Liver (tissue), 9 donors: ENCODE results near the gene PRRX1. TPM values are rescaled to one million over a fixed set of nuclear protein-coding genes. Genes with fewer than 3 reads are reported as not detected.

Source experiments
- DNase-seq: peaks from one replicate; pipeline ENCODE4 v3.0.0-alpha.2; 2017; ENCODE audit warnings: low spot score
- H3K27ac ChIP-seq, 2 donors: one replicate each; pipeline ENCODE4 v1.7.0; 2013; ENCODE audit warnings: inconsistent platforms in 2 of 2, low read length in 2 of 2, control low read depth in 1 of 2, low read depth in 1 of 2, mild to moderate bottlenecking in 1 of 2
- H3K27me3 ChIP-seq, 4 donors: one replicate each; pipeline versions ENCODE4 v1.6.1 to v1.7.0; 2013; ENCODE audit warnings: low read length in 3 of 4, inconsistent platforms in 1 of 4, mild to moderate bottlenecking in 1 of 4, moderate library complexity in 1 of 4; ENCODE audit not compliant: control insufficient read depth in 4 of 4, insufficient read depth in 4 of 4
- H3K36me3 ChIP-seq, 4 donors: one replicate each; pipeline versions ENCODE4 v1.6.1 to v1.7.0; 2013; ENCODE audit warnings: low read length in 3 of 4, mild to moderate bottlenecking in 3 of 4, low read depth in 1 of 4, moderate library complexity in 1 of 4; ENCODE audit not compliant: control insufficient read depth in 4 of 4, insufficient read depth in 3 of 4
- H3K4me1 ChIP-seq, 4 donors: one replicate each; pipeline versions ENCODE4 v1.6.1 to v1.7.0; 2013; ENCODE audit warnings: low read length in 3 of 4, mild to moderate bottlenecking in 3 of 4, moderate library complexity in 1 of 4; ENCODE audit not compliant: control insufficient read depth in 4 of 4, insufficient read depth in 4 of 4
- H3K4me3 ChIP-seq, 3 donors: one replicate each; pipeline versions ENCODE4 v1.6.1 to v1.7.0; 2013; ENCODE audit warnings: low read length in 3 of 3, control low read depth in 1 of 3, low read depth in 1 of 3, mild to moderate bottlenecking in 1 of 3
- H3K9ac ChIP-seq, 2 donors: one replicate each; pipeline ENCODE4 v1.7.0; 2013; ENCODE audit warnings: low read length in 2 of 2, mild to moderate bottlenecking in 2 of 2, moderate library complexity in 2 of 2, control low read depth in 1 of 2, low read depth in 1 of 2
- H3K9me3 ChIP-seq, 4 donors: one replicate each; pipeline versions ENCODE4 v1.6.1 to v1.7.0; 2013; ENCODE audit warnings: low read length in 3 of 4; ENCODE audit not compliant: control insufficient read depth in 4 of 4
- ATF3 ChIP-seq: IDR thresholded peaks from 2 replicates; pipeline ENCODE4 v1.6.1; 2016; ENCODE audit warnings: antibody characterized with exemption
- CTCF ChIP-seq: fragments of 150-350 bp; IDR thresholded peaks from 2 replicates; pipeline ENCODE4 v1.5.1; 2017; ENCODE audit warnings: improper control_type of control experiment, low read depth, low read length; ENCODE audit not compliant: missing input control
- EGR1 ChIP-seq, 2 donors: IDR thresholded peaks; 2 replicates each; pipeline ENCODE4 v1.6.1; 2016 to 2018; ENCODE audit warnings: antibody characterized with exemption in 2 of 2, low read depth in 2 of 2
- FOXA1 ChIP-seq: IDR thresholded peaks from 2 replicates; pipeline ENCODE4 v1.6.1; 2016; ENCODE audit warnings: antibody characterized with exemption
- FOXA2 ChIP-seq: IDR thresholded peaks from 2 replicates; pipeline ENCODE4 v1.6.1; 2016; ENCODE audit warnings: antibody characterized with exemption
- GABPA ChIP-seq, 2 donors: IDR thresholded peaks in 1 of 2; conservative IDR thresholded peaks in 1 of 2; 2 replicates each; pipeline ENCODE4 v1.6.1; 2016; ENCODE audit warnings: antibody characterized with exemption in 2 of 2, mild to moderate bottlenecking in 1 of 2, moderate library complexity in 1 of 2
- HNF4A ChIP-seq, 2 donors: conservative IDR thresholded peaks; 2 replicates each; pipeline ENCODE4 v1.6.1; 2016; ENCODE audit warnings: antibody characterized with exemption in 2 of 2, mild to moderate bottlenecking in 2 of 2
- HNF4G ChIP-seq: IDR thresholded peaks from 2 replicates; pipeline ENCODE4 v1.6.1; 2016; ENCODE audit warnings: antibody characterized with exemption
- JUND ChIP-seq, 2 donors: IDR thresholded peaks; 2 replicates each; pipeline ENCODE4 v1.6.1; 2016; ENCODE audit warnings: antibody characterized with exemption in 2 of 2
- MAX ChIP-seq: IDR thresholded peaks from 2 replicates; pipeline ENCODE4 v1.6.1; 2016; ENCODE audit warnings: antibody characterized with exemption
- NR2F2 ChIP-seq: IDR thresholded peaks from 2 replicates; pipeline ENCODE4 v1.6.1; 2016; ENCODE audit warnings: antibody characterized with exemption
- RAD21 ChIP-seq, 2 donors: IDR thresholded peaks; 2 replicates each; pipeline ENCODE4 v1.6.1; 2016; ENCODE audit warnings: antibody characterized with exemption in 2 of 2, mild to moderate bottlenecking in 2 of 2
- REST ChIP-seq: IDR thresholded peaks from 2 replicates; pipeline ENCODE4 v1.6.1; 2016; ENCODE audit warnings: antibody characterized with exemption, mild to moderate bottlenecking
- RXRA ChIP-seq, 2 donors: IDR thresholded peaks; 2 replicates each; pipeline ENCODE4 v1.6.1; 2017 to 2018; ENCODE audit warnings: antibody characterized with exemption in 2 of 2, mild to moderate bottlenecking in 1 of 2
- SP1 ChIP-seq: IDR thresholded peaks from 2 replicates; pipeline ENCODE4 v1.6.1; 2018; ENCODE audit warnings: antibody characterized with exemption, mild to moderate bottlenecking
- TAF1 ChIP-seq: conservative IDR thresholded peaks from 2 replicates; pipeline ENCODE4 v1.6.1; 2016; ENCODE audit warnings: antibody characterized with exemption, mild to moderate bottlenecking
- YY1 ChIP-seq: IDR thresholded peaks from 2 replicates; pipeline ENCODE4 v1.6.1; 2016; ENCODE audit warnings: antibody characterized with exemption, mild to moderate bottlenecking
- ZBTB33 ChIP-seq: IDR thresholded peaks from 2 replicates; pipeline ENCODE4 v1.6.1; 2016; ENCODE audit warnings: antibody characterized with exemption
- WGBS: extraction: QIAGEN DNeasy Blood & Tissue Kit; methylation state at CpG from one replicate; pipeline ENCODE4 v1.1.7; 2013; 5-methylcytosine and 5-hydroxymethylcytosine counted together
- polyA plus RNA-seq, 2 donors: library from polyadenylated mRNA; stranded (reverse) in 1 of 2; unstranded in 1 of 2; fragments of 200-250 nt in 1 of 2; fragments of >200 nt in 1 of 2; fragmentation: Nextera tagmentation in 1 of 2; extraction: Ambion mirVana in 1 of 2; gene quantifications; one replicate each; pipeline versions ENCODE4 v1.2.1 to v1.2.3, GENCODE V29; 2013 to 2015
- total RNA-seq, 2 donors: library from RNA; depleted of rRNA; stranded (reverse); fragments of >200 nt; gene quantifications; one replicate each; pipeline ENCODE4 v1.2.3, GENCODE V29; 2014
- donor health status: healthy.
- donor health status: healthy.
- donor health status: healthy.
- donor health status: healthy.
- donor health status: healthy.

Gene PRRX1
- total and polyA plus RNA-seq, 4 donors, result under 0.01 to 0.37 (median 0.25) TPM; not detected in 1

- Histone ChIP-seq H3K4me3 (no peak overlapping the region), H3K27ac (no peak overlapping the region), H3K36me3 (no peaks in the 10 kb centered on the region), H3K27me3 (peaks cover 0 to 15% (median 9%) of the 10 kb centered on the region in 4 donors), H3K4me1 (peaks cover 7 to 16% (median 14%) of the 10 kb centered on the region in 4 donors), H3K9me3 (no peaks in the 10 kb centered on the region), H3K9ac (no peak overlapping the region)
- TF ChIP-seq GABPA (IDR thresholded peaks at IDR 0.05 in 1 of 2, conservative IDR thresholded peaks at IDR 0.05 in 1 of 2) (no peak), FOXA2 (no peak), ZBTB33 (no peak), HNF4A (conservative IDR thresholded peaks at IDR 0.05) (no peak), NR2F2 (no peak), CTCF (no peak), MAX (no peak), HNF4G (no peak), TAF1 (no peak), SP1 (no peak), RAD21 (IDR thresholded peaks at IDR 0.05) (no peak), JUND (IDR thresholded peaks at IDR 0.05) (no peak), YY1 (no peak), EGR1 (IDR thresholded peaks at IDR 0.05; ENCODE audit: low read depth in 2 of 2) (no peak), REST (no peak), RXRA (IDR thresholded peaks at IDR 0.05) (no peak), FOXA1 (no peak), ATF3 (no peak)
- WGBS, result 38% methylated on average over 13 of the region's 13 CpGs
- no peak for DNase-seq
Observed at GRCh38 chr1:170659399-170660035, 4.4 kb upstream of the PRRX1 start.
